GM13977 (cell line): ENCODE results near the gene LAMC3.

Experiments used
- DNase-seq: peaks from one replicate; pipeline ENCODE4 v3.0.0; 2012; ENCODE audit warnings: low spot score
- in situ Hi-C: fragments of 300-500 bp; cut with MboI; formaldehyde crosslinking; loops from one replicate; pipeline ENCODE4 v1.12.0; 2022; ENCODE audit warnings: low sequenced_read_pairs, low pct_unique_long_range_greater_than_20kb, mixed read lengths, inconsistent platforms; ENCODE audit not compliant: unreplicated experiment
- TF ChIP-seq, protein P1 (sequence below): IDR thresholded peaks from 2 replicates; pipeline ENCODE4 v1.5.1; 2012; ENCODE audit warnings: mild to moderate bottlenecking, control low read depth; ENCODE audit not compliant: insufficient read depth; ENCODE audit errors: extremely low read depth, missing control alignments

The LAMC3 gene

DNA sequence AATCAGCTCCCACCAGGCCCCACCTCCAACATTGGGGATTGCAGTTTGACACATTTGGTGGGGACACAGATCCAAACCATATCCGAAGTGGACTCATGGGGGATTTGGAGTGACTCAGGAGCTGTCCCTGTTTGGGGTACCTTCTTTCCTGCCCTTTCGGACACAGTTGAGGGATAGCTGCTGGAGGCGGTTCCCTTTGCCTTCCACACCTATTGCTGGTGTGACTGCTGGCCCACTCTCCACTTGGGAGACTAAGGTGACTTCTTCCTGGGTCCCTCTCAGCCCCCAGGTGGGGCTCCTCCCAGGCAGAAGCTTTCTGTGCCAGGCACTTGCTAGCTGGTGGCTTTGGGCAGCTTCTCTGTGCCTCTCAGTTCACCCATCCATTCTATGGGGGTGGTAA is 26.6 kb downstream of the LAMC3 start:
- in situ Hi-C loops = loop anchor here (25.0 kb wide), 1 partner anchor 323 kb away; no protein-coding TSS in a partner anchor
- DNase-seq = no peak

GRCh38 chr9:131036071-131036470 is 27.1 kb downstream of the LAMC3 start:
- in situ Hi-C loops = loop anchor here (25.0 kb wide), 1 partner anchor 324 kb away; no protein-coding TSS in a partner anchor
- no peak for DNase-seq
- TF ChIP-seq, protein P1, sequence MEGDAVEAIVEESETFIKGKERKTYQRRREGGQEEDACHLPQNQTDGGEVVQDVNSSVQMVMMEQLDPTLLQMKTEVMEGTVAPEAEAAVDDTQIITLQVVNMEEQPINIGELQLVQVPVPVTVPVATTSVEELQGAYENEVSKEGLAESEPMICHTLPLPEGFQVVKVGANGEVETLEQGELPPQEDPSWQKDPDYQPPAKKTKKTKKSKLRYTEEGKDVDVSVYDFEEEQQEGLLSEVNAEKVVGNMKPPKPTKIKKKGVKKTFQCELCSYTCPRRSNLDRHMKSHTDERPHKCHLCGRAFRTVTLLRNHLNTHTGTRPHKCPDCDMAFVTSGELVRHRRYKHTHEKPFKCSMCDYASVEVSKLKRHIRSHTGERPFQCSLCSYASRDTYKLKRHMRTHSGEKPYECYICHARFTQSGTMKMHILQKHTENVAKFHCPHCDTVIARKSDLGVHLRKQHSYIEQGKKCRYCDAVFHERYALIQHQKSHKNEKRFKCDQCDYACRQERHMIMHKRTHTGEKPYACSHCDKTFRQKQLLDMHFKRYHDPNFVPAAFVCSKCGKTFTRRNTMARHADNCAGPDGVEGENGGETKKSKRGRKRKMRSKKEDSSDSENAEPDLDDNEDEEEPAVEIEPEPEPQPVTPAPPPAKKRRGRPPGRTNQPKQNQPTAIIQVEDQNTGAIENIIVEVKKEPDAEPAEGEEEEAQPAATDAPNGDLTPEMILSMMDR = no peak

More for the DNA sequence above, 26.6 kb downstream of the LAMC3 start:
- TF ChIP-seq, protein P1 = no peak

DNA sequence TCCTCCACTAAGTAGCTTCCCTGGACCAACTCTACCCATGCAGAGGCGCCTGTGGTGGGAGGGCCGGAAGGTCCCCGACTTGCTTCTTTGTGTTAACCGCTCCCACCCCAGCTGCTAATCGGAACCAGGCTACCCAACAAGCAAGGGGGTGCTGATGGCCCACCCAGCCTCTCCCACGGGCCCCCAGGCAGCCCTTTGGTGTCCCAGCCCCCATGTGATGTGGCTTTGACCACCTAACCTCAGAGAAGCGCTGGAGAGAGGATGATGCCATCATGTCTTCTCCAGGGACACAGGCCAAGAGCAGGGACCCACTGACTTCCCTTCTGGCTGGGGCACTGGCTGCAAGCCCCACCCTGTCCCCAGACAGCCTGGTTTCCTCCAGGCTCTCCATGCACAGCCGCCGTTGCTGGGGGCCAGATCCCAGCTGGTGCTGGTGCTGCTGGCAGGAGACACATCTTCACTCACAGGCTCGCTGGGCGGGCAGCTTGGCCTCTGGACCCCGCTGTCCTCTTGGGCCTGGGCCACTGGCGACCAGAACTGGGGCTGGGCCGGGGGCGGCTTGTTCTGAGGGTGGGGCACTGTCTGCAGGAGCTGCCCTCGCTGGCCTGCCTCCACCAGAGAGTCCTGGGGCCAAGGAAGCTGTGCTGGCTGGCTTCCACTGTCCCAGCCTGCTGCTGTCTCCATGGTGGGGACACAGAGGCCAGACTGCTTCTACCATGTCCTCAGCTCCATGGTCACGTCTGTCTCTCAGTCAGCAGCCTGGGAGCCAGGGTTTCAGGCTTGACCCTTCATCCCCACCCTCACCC is 27.8 kb downstream of the LAMC3 start:
- DNase-seq = peak; percentile 20
- in situ Hi-C loops = loop anchor here (25.0 kb wide), 1 partner anchor 324 kb away; no protein-coding TSS in a partner anchor
- TF ChIP-seq, protein P1 = no peak

GRCh38 chr9:131037335-131038255 is 28.6 kb downstream of the LAMC3 start:
- TF ChIP-seq, protein P1 = no peak
- in situ Hi-C loops = loop anchor here (25.0 kb wide), 1 partner anchor 325 kb away; no protein-coding TSS in a partner anchor
- peak; percentile 27 for DNase-seq

GRCh38 chr9:131038256-131039128 is 29.5 kb downstream of the LAMC3 start:
- TF ChIP-seq, protein P1 = no peak
- in situ Hi-C loops = loop anchor here (25.0 kb wide), 1 partner anchor 326 kb away; no protein-coding TSS in a partner anchor
- no peak for DNase-seq
